Measurements from ENCODE around the gene TSPEAR.

DNA sequence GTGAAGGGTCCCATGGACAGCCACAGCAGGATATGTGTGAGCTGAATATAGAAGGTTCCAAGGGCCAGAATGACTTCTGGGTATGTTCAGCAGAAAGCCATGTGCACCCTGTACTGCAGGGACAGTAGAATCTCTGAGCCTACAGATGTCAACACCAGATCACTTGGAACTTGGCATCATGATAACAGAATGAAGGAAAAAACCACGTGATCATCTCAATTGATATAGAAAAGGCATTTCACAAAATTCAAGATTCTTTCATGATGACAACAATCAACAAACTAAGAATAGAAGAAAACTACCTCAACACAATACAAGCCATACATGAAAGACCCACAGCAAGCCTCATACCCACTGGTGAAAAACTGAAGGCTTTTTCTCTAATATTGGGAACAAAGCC is 43.8 kb downstream of the TSPEAR start:
- TF ChIP-seq, protein P1, sequence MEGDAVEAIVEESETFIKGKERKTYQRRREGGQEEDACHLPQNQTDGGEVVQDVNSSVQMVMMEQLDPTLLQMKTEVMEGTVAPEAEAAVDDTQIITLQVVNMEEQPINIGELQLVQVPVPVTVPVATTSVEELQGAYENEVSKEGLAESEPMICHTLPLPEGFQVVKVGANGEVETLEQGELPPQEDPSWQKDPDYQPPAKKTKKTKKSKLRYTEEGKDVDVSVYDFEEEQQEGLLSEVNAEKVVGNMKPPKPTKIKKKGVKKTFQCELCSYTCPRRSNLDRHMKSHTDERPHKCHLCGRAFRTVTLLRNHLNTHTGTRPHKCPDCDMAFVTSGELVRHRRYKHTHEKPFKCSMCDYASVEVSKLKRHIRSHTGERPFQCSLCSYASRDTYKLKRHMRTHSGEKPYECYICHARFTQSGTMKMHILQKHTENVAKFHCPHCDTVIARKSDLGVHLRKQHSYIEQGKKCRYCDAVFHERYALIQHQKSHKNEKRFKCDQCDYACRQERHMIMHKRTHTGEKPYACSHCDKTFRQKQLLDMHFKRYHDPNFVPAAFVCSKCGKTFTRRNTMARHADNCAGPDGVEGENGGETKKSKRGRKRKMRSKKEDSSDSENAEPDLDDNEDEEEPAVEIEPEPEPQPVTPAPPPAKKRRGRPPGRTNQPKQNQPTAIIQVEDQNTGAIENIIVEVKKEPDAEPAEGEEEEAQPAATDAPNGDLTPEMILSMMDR (IDR thresholded peaks at IDR 0.05) = no peak
- TF ChIP-seq POLR2A (IDR thresholded peaks at IDR 0.05) = no peak
